GM12864 (cell line): Measurements from ENCODE around the gene YES1.

Experiments
- DNase-seq: peaks from one replicate; pipeline ENCODE4 v3.0.0-alpha.2; 2011; ENCODE audit warnings: low read depth
- H3K4me3 ChIP-seq: 2 replicates; pipeline ENCODE4 v1.5.1; 2011; ENCODE audit warnings: mild to moderate bottlenecking, low read depth, low read length, control low read depth
- CTCF ChIP-seq: IDR thresholded peaks from 2 replicates; pipeline ENCODE4 v1.5.1; 2011; ENCODE audit warnings: low read depth, mild to moderate bottlenecking, moderate library complexity, low read length, control low read depth, inconsistent platforms; ENCODE audit errors: missing control alignments

YES1 gene

GRCh38 chr18:754656-755055, 57.4 kb downstream of the YES1 start:
- H3K4me3 ChIP-seq: no peak overlapping the region
- DNase-seq: no peak
- no peak for TF ChIP-seq CTCF

DNA sequence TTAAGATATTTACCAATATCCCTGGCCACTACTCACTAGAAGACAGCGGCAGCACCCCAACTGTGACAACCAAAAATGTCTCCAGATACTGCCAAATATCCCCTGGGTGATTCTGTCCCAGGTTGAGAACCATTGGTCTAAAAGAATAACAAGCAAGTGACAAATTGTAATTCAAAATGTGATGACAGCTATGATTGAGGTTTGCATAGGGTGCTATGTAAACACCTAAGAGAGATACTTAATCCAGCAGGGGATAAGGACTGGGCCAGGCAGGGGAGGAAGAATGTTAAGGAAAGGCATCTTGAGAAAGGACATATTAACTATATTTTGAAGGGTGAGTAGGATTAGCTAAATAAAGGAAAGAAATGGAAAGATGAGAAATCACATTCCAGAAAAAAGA, 61.6 kb downstream of the YES1 start:
- no peak overlapping the region for H3K4me3 ChIP-seq
- no peak for DNase-seq
- TF ChIP-seq CTCF: no peak

DNA sequence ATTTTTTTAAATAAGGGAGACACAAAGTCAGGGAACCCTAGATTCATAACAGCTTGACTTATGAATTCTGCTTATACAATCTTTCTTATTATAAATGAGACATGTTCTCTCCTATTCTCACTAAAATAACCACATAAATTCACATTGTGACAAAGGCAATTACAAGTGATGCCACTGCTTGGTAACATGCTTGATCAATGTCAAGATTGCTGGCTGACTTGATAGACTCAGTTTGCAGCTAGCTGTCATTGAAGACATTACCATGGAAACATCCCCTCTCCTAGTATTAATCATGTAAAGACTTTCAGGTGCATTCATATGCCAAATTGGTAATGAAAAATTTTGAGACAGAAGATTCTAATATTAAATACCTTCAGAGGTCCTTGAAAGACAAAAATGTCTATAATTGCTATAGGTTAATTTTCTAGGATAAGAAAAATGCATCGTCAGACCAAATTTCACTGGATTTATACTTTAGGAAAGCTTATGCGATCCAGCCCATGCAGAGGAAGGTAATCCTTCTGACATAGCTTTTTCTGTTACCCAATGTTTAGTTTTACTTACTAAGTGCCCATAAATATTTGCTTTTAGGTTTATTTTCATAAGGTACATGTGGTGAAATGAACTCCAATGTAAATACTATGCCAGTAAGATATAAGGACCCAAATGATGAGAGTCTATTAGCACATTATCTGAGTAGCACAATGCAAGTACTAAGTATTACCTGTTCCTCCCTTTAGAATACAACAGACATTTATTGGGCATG, 67.0 kb downstream of the YES1 start:
- no peak for DNase-seq
- no peak for TF ChIP-seq CTCF
- H3K4me3 ChIP-seq: no peak overlapping the region

GRCh38 chr18:741931-742512, 70.0 kb downstream of the YES1 start:
- peak; percentile 30 for DNase-seq
- peak; percentile 62 for TF ChIP-seq CTCF

GRCh38 chr18:732371-732770, 79.7 kb downstream of the YES1 start:
- H3K4me3 ChIP-seq: no peak overlapping the region
- no peak for TF ChIP-seq CTCF
- no peak for DNase-seq

More at GRCh38 chr18:741931-742512, 70.0 kb downstream of the YES1 start:
- no peak overlapping the region for H3K4me3 ChIP-seq

- no peak for DNase-seq
- no peak overlapping the region for H3K4me3 ChIP-seq
- TF ChIP-seq CTCF: no peak
These were observed 80.9 kb downstream of the YES1 start for GRCh38 chr18:731185-731584.

- no peak for TF ChIP-seq CTCF
These were observed 81.3 kb downstream of the YES1 start for GRCh38 chr18:730692-731091.

More at GRCh38 chr18:730692-731091, 81.3 kb downstream of the YES1 start:
- no peak overlapping the region for H3K4me3 ChIP-seq
- DNase-seq: no peak
